ENCODE data around the gene TUBGCP2. TPM values are rescaled to one million over a fixed set of nuclear protein-coding genes. Genes with fewer than 3 reads are reported as not detected.

The TUBGCP2 gene
- total RNA-seq, 1 donor from 2014 or later = 42.6 TPM

Small RNAs within 50 kb of the gene (microRNA-seq; reads per million reads assigned to microRNA genes)
- 3.9 reads per million for gene MIR202 (ENCODE audit: borderline number of aligned reads)

Other genes with a start within 250 kb of the TUBGCP2 start
- gene ADGRA1, start 220.9 kb downstream of the TUBGCP2 start, total RNA-seq = not detected
- 0.20 TPM for gene KNDC1, start 148.7 kb downstream of the TUBGCP2 start, total RNA-seq
- not detected for gene UTF1, start 78.7 kb downstream of the TUBGCP2 start, total RNA-seq
- 0.99 TPM for gene VENTX, start 71.0 kb downstream of the TUBGCP2 start, total RNA-seq
- 2.4 TPM for gene ADAM8, start 32.0 kb downstream of the TUBGCP2 start, total RNA-seq
- gene ZNF511, start within 50 bp of the TUBGCP2 start, total RNA-seq = 45.1 TPM
- gene CALY, start 28.0 kb upstream of the TUBGCP2 start, total RNA-seq = not detected
- not detected for gene PRAP1, start 38.5 kb upstream of the TUBGCP2 start, total RNA-seq
- 9.3 TPM for gene FUOM, start 49.1 kb upstream of the TUBGCP2 start, total RNA-seq
- gene ECHS1, start 64.5 kb upstream of the TUBGCP2 start, total RNA-seq = 226 TPM
- 2.8 TPM for gene PAOX, start 70.4 kb upstream of the TUBGCP2 start, total RNA-seq
- 20.9 TPM for gene MTG1, start 85.3 kb upstream of the TUBGCP2 start, total RNA-seq
- not detected for gene SPRN, start 115.8 kb upstream of the TUBGCP2 start, total RNA-seq
- 0.45 TPM for gene SCART1, start 145.1 kb upstream of the TUBGCP2 start, total RNA-seq
- gene CYP2E1, start 218.5 kb upstream of the TUBGCP2 start, total RNA-seq = 0.69 TPM